Measurements from ENCODE around the gene IFRD1.

Gene IFRD1, protein sequence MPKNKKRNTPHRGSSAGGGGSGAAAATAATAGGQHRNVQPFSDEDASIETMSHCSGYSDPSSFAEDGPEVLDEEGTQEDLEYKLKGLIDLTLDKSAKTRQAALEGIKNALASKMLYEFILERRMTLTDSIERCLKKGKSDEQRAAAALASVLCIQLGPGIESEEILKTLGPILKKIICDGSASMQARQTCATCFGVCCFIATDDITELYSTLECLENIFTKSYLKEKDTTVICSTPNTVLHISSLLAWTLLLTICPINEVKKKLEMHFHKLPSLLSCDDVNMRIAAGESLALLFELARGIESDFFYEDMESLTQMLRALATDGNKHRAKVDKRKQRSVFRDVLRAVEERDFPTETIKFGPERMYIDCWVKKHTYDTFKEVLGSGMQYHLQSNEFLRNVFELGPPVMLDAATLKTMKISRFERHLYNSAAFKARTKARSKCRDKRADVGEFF

DNA sequence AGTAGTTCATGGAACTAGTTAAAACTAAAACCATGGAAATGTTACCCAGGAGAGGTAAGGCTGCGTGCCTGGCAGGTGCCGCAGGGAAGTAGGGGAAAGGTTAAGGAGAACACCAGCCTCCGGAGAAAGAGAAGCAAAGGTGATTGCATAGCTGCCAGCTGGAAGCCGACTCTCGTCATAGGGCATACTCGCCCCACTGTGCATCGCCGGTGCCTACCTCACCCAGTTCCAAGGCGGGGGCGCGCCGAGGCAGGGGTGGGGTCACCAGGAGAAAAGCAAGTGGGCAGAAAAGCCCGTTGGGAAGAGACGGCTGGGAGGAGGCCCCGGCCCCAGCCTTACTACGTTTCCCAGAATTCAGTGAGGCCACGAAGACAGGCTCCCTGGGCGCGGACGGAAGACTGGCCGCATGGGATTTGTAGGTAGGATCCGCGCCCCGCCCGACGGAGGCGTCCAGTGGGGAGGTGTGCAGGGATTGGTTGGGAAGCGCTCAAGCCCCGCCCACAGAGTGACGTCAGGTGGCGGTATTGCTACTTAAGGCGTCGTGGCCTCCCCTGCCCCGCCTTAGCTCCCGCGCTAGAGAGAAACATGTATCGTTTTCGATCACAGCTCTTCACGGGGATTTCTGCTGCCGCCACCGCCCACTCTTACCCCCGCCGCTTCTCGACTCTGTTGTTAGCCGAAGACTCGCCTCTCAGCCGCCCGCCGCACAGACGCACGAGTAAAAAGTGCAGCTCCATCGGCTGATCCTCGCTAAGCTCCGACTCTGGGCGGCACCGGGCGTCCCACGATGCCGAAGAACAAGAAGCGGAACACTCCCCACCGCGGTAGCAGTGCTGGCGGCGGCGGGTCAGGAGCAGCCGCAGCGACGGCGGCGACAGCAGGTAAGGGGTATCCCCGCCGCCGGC is at the start of gene IFRD1:
Gene IFRD1, plus strand, starts transcription at position 559 of the 905 bp plus-strand sequence. Its CDS starts 229 bp downstream, at position 788.
- DNase-seq, result peak; percentile 93

DNA sequence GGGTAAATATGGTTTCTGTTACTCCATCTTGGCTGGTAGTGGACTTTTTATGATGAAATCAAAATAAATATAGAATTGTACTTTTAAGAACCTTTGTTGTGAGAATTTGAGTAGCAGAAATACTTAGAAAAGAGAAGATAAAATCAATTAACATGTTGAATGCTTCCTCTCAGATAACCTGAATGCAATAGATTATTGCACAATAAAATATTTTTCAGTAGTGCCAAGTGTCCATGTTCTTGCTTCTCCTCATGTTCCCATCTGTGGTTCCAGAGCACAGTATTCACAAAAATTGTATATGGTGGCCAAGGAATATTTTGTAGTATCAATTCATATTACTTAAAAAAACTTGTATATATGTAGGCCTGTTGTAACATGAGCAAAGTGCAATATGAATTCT is 45.9 kb upstream of the IFRD1 start:
- no peak for DNase-seq

DNA sequence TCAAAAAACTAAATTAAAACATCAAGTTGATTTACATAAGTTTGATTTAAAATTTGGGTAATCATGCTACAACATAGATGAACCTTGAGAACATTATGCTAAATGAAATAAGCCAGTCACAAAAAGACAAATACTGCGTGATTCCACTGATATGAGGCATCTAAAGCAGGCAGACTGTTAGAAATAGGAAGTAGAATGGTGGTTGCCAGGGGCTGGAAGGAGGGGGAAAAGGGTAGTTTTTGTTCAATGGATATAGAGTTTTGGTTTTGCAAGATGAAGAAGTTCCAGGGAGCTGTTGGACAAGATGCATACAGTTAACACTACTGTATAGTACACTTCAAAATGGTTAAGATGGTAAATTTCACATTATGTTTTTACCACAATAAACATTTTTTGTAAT is 45.0 kb upstream of the IFRD1 start:
- DNase-seq, result no peak

DNA sequence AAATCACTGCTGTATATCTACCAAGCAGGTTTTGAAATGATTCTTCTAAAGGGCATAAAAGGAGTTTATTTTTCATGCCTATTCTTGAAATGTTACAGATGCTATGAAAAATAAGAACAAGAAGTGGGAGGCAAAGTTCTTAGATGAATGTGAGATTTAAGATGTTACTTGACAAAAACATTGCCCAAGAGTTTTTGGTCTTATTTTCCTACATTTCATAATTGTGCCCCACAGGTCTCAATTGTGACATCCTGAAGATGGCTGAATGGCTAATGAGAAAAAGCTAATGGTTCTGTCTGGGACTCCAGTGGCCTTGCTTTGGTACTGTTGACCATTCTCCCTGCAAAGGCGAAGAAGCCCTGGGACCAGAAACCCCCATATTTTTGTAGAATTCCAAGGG is 43.0 kb upstream of the IFRD1 start:
- DNase-seq, result no peak

DNA sequence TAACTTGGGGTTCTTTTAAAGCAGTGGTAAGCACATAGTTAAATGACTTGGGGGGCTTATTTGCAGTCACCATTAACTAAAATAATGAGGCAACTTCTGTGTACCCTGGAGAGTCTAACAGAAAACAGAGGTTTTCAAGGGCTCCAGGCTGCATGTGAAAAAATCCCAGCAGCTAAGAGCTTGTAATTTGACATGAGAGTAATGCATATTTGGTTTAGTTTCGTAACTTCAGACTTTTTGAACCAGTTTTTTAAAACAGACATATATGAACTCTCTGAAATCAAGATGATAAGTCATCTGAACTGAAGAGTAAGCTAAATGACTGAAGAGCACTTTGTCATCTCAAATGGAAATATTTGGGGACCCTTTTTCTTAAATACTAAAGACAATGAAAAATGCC is 40.2 kb upstream of the IFRD1 start:
- no peak for DNase-seq

DNA sequence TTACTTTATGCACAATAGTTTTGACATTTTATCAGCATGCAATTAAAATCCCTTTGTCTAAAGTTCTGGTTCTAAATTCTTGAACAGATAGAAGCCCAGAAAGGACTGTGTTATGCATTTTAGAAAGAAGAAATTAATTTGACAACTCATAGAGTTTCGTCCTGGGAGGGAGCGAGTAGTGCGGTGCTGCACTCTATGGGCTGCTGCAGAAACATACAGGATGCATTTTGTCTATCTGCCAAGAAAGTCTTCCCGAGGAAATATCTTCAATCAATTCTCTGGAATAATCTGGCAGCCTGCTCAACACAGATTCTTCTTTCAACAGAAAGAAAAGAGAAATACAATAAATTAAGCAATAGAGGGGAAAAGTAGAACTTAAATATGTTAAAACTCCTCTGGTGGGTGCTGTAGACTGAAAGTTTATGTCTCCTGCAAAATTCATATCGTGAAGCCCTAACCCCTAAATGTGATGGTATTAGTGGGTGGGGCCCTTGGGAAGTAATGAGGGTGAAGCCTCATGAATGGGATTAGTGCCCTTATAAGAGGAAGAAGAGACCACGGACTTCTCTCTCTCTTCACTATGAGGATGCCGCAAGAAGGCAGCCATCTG is 39.0 kb upstream of the IFRD1 start:
- no peak for DNase-seq

DNA sequence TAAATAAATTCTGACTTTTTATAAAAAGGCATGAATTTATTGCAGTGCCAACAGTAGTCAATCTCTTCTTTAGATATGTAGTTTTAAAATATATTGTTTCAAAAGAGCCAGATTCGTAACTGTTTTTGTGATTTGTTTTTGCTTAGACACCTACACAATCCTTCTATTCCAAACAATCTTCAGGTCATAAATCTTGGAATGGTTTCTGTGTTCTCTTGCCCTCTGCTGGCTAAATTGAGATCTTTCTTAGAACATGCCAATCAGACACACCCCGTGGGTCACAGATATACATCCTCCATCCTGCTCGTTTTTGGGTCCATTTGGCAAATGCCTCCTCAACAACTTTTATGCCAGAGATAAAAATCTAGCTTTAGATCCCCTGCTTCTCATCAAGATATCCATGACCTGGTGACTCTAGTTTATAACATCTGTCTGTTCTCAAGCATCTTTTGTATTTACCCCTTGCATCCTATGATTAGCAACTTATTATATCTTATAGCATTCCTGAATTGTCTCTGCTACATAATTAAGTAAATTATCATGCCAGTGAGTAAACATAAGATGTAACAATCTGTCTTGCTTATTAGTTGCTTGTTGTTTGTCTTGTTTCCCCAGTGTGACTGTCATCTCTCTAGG is 35.3 kb upstream of the IFRD1 start:
- DNase-seq, result no peak

DNA sequence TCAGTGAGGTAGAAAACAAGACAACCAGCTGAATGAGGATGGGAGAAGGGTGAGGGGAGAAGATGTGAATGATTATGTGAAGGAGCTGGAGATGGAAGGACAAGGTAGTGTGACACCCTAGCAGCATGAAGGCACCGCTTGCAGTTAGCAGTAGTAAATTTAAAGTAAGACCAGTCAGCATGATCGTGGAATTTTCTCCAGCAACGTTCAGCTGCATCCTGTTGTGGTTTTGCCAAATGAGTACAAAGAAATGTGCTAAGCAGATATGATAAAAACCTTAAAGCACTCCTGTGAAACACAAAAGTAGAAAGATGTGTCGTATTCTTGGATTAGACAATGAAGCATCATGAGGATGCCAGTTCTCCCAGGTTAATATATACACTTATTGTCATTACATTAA is 34.1 kb upstream of the IFRD1 start:
- DNase-seq, result no peak

DNA sequence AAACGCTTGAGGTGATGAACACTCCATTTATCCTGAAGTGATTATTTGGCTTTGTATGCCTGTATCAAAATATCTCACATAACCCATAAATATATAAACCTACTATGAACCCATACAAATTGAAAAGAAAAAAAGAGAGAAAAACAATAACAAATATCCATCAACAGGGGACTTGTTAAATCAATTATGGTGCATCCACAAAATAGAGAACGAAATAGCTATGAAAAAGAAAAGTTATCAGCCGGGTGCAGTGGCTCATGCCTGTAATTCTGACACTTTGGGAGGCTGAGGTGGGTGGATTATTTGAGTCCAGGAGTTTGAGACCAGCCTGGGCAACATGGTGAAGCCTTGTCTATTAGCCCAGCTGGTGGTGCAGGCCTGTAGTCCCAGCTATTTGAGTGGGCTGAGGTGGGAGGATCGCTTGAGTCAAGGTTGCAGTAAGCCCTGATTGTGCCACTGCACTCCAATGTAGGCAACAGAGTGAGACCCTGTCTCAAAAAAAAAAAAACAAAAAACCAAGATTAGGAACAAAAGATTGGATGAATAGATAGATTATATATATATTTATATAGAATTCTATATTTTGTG is 30.6 kb upstream of the IFRD1 start:
- no peak for DNase-seq

DNA sequence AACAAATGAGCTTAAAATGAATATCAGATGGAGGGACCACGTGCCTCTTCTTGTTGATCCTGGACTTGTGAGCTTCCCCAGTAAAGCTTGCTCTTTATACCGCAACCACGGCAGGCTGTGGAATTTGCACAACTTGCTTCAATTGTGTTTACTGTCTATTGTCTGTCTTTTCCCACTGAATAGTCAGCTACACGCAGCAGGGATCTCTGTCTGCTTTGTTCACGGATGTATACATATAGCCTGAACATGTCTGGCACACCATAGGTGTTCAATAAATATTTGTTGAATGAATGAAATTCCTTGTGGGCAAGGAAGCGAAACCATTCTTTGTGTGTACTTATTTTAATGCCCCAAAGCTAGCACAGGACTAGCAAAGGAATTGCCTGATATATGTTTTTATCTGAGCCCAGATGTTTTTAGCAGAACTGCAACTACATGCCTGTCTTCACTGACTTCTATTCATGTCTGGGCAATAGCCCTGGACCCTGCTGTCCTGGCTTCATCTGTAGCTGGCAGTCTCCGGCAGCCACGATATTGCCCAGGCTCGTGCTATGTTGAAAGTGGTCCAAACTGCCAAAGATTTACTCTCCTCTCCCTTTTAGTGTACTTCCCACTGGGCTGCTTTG is 29.9 kb upstream of the IFRD1 start:
- no peak for DNase-seq

DNA sequence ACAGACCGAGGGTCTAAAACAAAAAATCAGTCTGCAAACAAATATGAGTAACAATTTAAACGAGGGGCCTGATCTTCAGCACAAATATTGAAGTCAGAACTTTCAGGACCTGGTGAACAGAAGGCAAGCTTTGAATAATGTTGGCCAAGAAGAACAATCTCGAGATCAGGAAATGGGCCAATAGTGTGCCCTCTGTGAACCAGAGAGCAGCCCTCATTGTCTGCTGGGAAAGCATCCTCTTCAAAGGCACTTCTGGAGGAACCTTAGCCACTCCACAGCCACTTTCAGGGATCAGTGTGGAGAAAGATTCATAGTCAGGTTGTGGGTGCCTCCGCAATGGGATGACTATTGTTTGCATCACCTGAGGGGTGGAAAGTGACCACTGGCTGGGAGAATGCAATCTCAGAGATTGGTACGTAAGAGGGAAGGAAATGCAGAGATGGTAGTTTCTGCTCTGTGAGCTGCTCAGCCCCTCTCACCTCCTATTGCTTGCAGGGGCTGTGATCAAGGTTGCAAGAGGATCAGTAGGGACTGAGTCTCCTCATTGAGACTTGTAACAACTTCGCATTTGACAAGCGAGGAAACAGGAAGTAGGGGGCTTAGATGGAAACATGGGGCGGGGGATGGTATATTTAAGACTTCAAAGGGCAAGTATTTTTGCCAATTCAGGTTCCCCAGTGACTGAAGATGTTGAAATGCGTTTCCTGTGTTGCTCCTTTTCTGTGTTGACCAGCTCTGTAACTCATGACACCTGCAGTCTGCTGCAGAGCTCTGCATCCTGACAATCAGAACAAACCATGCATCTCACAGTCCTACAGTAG is 28.4 kb upstream of the IFRD1 start:
- no peak for DNase-seq

DNA sequence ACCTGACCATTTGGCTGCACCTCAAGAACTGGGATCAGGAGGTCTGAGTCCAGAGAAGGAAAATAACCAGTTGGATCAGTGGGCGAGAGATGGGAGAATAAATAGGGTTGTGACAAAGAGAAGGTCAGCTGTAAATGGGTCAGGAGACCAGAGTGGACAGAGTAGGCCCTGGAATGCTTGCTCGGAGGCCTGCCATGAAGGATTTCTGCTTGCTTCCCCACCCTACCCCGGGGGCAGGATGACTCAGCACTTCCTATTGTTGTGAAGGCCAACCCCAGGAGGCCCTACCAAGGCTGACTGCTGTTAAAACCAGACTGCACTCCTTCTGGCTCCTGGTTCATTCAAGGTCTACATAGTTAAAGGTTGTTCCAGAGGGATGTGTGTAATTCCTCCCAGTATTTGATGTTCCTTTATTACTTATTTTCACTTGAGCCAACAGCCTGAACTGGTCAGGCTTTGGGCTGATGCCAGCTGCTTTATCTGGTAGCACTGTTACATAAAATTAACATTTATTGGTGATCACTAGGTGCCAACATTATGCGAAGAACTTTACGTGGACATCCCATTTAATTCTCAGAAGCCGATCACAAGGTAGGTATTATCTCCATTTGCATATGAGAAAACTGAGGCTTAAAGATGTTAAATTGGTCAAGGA is 27.3 kb upstream of the IFRD1 start:
- DNase-seq, result no peak

DNA sequence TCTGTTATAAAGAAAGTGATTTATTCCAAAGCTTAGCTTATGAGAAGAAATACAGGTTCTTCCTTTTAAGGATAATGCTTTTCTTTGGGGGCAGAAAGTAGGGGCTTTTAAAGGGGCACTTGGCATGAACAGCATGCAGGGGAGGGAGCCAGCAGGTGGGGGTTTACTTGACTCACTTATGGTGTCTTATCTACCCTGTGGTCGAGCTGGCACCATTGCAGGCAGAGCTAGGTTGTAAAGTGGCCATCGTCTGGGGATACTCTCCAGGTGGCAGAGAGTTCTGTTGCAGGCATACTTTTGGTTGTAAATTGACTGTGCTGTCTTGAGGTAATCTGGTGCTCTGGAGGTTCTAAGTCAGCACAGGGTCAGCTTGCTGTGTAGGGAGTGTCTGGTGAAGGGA is 26.3 kb upstream of the IFRD1 start:
- no peak for DNase-seq

DNA sequence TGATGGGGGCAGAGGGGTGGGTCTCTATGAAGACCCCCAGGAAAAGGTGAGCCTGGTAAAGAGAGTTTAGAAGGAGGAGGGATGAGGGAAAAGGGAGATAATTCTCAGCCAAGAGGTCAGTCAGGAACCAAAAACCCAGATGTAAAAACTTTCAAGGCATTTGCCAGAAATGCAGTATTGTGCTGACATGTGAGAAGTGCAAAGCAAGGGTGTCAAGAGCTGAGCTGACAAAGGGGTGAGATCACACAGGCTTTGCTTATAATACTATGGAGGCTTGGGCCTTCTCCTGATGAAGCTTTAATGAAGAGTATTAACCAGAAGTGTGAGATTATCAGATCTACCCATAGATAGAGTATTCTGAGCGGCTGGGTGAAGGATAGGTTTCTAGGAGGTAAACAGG is 22.3 kb upstream of the IFRD1 start:
- DNase-seq, result no peak

DNA sequence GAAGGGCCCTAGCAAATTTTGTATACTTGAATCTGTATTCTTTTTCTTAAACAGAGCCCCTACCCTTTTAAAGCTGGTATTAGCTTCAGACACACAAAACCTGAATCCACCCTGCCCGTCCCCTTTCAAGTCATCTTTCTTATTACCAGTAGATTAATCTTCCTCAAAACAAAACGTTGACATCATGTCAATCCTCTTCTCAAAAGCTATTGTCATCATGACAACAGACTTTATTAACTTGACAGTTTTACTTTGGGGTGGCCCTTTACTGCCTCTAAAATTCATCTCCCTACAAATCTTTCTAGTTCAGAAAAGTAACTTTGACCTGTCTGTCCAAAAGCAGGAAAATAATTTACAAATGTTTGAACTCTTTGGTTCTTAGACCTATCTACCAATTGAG is 21.5 kb upstream of the IFRD1 start:
- DNase-seq, result no peak

DNA sequence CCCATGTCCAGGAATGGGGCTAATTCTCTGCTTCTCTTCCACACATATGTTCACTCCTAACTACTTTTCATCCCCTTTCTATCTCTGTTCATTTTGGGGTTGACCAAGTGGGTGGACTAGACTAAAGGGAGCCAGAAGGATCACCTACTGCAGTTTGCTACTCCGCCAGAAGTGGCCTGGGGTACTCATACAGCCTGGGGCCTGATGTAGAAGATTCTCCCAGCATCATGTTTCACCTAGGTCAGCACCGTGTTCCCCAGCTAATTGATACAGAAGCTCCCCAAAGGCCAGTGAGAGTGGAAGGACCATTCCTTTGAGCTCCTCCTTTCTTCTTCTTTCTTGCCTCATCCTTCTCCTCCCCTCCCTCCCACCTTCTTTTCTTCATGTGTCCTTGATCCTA is 19.6 kb upstream of the IFRD1 start:
- DNase-seq, result no peak

DNA sequence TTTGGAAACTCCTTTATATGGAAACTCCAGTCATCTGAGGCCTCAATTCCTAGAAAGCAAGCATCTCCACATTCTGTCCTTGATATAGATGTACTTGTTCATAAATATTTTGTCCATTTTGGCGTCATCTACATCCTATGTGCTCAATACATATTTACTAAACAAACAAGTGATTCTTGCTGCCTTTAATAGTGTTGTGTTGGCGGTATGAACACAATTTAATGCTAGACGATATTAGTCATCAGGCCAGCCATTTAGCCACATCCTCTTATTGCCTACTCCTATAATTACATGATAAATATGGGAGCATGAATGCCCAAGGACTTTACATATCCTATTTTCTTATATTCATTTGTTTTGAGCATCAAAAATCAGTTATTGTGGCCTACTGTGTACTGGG is 18.5 kb upstream of the IFRD1 start:
- no peak for DNase-seq

DNA sequence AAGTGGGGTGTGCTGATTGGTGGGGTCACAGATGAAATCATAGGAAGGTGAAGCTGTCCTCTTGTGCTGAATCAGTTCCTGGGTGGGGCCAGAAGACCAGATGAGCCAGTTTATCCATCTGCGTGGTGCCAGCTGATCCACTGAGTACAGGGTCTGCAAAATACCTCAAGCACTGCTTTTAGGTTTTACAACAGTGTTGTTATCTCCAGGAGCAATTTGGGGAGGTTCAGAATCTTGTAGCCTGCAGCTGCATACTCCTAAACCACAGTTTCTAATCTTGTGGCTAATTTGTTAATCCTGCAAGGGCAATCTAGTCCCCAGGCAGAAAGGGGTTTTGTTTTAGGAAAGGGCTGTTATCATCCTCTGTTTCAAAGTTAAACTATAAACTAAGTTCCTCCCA is 17.0 kb upstream of the IFRD1 start:
- no peak for DNase-seq

DNA sequence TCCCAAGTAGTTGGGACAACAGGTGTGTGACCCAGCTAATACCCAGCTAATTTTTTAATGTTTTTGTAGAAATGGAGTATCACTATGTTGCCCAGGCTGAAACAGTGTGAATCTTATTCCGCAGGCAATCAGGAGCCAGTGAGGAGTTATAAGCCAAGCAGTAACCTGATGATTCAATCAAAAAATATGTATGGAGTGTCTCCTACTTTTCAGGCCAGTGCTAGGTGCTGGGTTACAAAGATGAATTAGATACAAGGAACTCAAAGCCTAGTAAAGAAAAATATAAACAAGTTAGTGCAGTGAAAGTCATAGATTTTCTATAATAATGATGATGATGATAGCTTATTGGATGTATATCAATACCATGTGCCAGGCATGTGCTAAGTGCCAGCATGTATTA is 13.2 kb upstream of the IFRD1 start:
- DNase-seq, result no peak

DNA sequence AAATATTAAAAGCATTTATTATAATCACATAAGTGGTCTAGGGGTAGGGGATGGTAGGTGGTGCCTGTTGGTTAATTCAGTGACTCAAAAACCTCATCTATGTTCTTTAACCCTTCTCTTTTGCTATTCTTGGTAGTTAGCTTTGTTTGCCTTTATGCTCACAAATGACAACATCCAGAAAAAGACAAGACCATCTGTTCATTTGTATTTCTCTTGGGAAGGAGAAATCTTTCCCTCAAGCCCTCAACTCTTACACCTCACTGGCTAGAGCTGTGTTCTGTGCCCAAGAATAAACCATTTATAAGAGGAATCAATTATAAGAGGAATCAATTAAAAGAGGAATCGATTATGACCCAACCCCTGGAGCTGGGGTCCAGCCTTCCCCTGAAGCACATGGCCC is 10.8 kb upstream of the IFRD1 start:
- DNase-seq, result no peak

DNA sequence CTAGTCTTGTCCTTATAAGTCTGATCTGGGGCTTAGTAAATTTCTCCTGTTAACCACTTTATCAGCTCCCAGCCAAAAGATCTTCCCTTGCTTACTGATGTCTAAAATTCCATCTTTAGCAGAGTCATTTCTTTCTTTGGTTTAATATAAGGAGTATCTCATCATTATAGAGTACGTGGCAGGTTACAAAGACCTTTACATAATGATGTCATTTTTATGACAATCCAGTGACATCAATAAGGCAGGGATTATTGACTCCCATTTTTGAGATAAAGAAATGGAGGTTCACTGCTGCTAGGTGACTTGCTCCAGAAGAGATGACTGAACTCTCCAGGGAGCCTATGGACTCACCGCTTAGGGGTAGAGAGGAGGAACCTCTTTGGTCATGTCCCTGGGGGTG is 8.1 kb upstream of the IFRD1 start:
- DNase-seq, result no peak
